Measurements from ENCODE around the gene CABCOCO1.

The CABCOCO1 gene

GRCh38 chr10:61662794-61663259 is at the start of gene CABCOCO1:
Gene CABCOCO1, plus strand, starts transcription at chr10:61662929. Its CDS starts 44 bp downstream, at chr10:61662973.
- DNase-seq: peak; percentile 72

- DNase-seq: no peak
Observed at GRCh38 chr10:61613665-61614064, 49.1 kb upstream of the CABCOCO1 start.

- no peak for DNase-seq
Observed at GRCh38 chr10:61616611-61617010, 46.1 kb upstream of the CABCOCO1 start.

- no peak for DNase-seq
Observed at GRCh38 chr10:61617180-61617579, 45.5 kb upstream of the CABCOCO1 start.

- no peak for DNase-seq
Observed at GRCh38 chr10:61617586-61617985, 45.1 kb upstream of the CABCOCO1 start.

GRCh38 chr10:61618388-61618961 is 44.3 kb upstream of the CABCOCO1 start:
- DNase-seq: peak; percentile 61

GRCh38 chr10:61620506-61620905 is 42.2 kb upstream of the CABCOCO1 start:
- DNase-seq: no peak

- peak; percentile 82 for DNase-seq
Observed at GRCh38 chr10:61621605-61622051, 41.1 kb upstream of the CABCOCO1 start.

GRCh38 chr10:61623161-61623560 is 39.6 kb upstream of the CABCOCO1 start:
- no peak for DNase-seq

GRCh38 chr10:61626209-61626608 is 36.5 kb upstream of the CABCOCO1 start:
- no peak for DNase-seq

- DNase-seq: no peak
Observed at GRCh38 chr10:61627266-61627665, 35.5 kb upstream of the CABCOCO1 start.

GRCh38 chr10:61628151-61628874 is 34.4 kb upstream of the CABCOCO1 start:
- DNase-seq: no peak

- DNase-seq: no peak
Observed at GRCh38 chr10:61628875-61629513, 33.7 kb upstream of the CABCOCO1 start.

- no peak for DNase-seq
Observed at GRCh38 chr10:61629576-61629975, 33.2 kb upstream of the CABCOCO1 start.

GRCh38 chr10:61632057-61632670 is 30.6 kb upstream of the CABCOCO1 start:
- no peak for DNase-seq

- DNase-seq: no peak
Observed at GRCh38 chr10:61633665-61634064, 29.1 kb upstream of the CABCOCO1 start.

- DNase-seq: no peak
Observed at GRCh38 chr10:61634746-61635145, 28.0 kb upstream of the CABCOCO1 start.

- no peak for DNase-seq
Observed at GRCh38 chr10:61635471-61635870, 27.3 kb upstream of the CABCOCO1 start.

GRCh38 chr10:61635932-61636331 is 26.8 kb upstream of the CABCOCO1 start:
- DNase-seq: no peak

GRCh38 chr10:61639952-61640351 is 22.8 kb upstream of the CABCOCO1 start:
- no peak for DNase-seq

GRCh38 chr10:61640856-61641255 is 21.9 kb upstream of the CABCOCO1 start:
- DNase-seq: no peak

- DNase-seq: no peak
Observed at GRCh38 chr10:61642150-61642571, 20.6 kb upstream of the CABCOCO1 start.

- DNase-seq: no peak
Observed at GRCh38 chr10:61642676-61643075, 20.1 kb upstream of the CABCOCO1 start.

Measured in COR-L47 (cell line).